ENCODE results near the gene CBFA2T3.

CBFA2T3 gene

DNA sequence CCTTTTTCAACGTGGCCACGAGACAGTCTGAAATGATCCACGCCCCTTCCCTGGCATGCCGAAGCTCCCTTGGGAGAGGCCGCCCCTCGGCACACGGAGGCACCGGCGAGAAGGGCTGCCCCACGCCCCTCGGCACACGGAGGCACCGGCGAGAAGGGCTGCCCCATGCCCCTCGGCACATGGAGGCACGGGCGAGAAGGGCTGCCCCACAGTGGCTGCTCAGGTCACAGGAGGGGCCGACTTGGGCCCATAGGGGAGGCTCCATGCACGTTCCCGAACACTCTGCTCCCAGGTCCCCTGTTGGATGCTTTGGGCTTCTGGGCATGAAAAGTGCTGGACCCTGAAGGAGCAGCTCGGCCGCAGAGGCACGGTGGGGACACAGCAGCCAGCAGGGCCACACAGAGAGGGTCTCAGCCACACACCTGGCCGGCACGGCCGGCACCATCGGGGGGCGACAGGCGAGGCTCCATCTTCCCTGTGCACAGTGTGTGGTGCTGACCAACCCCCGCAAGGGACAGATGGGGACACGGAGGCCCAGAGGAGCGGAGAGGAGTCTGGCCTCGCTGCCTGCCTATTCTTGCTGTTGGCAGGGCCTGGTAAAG lies 42.8 kb downstream of the CBFA2T3 start:
- TF ChIP-seq CTCF (IDR thresholded peaks at IDR 0.05; ENCODE audit: unreplicated experiment in 3 of 3): no peak
- no peak overlapping the region for H3K4me3 Mint-ChIP-seq
- peaks cover 16% of the 10 kb centered on the region for H3K27me3 Mint-ChIP-seq (ENCODE audit: low read depth)
- no peaks in the 10 kb centered on the region for H3K36me3 Mint-ChIP-seq (ENCODE audit: low read depth)
- no peak overlapping the region for H3K27ac Mint-ChIP-seq
- no peaks in the 10 kb centered on the region for H3K9me3 Mint-ChIP-seq
- peaks cover 10% of the 10 kb centered on the region for H3K4me1 Mint-ChIP-seq

- H3K4me3 Mint-ChIP-seq: no peak overlapping the region
- peaks cover 13% of the 10 kb centered on the region for H3K4me1 Mint-ChIP-seq
- no peak for TF ChIP-seq CTCF (IDR thresholded peaks at IDR 0.05; ENCODE audit: unreplicated experiment in 3 of 3)
- no peaks in the 10 kb centered on the region for H3K9me3 Mint-ChIP-seq
- H3K27me3 Mint-ChIP-seq (ENCODE audit: low read depth): peaks cover 9% of the 10 kb centered on the region
- no peak overlapping the region for H3K27ac Mint-ChIP-seq
- H3K36me3 Mint-ChIP-seq (ENCODE audit: low read depth): no peaks in the 10 kb centered on the region
Measured at GRCh38 chr16:88932929-88933328, 44.1 kb downstream of the CBFA2T3 start.

- no peaks in the 10 kb centered on the region for H3K36me3 Mint-ChIP-seq (ENCODE audit: low read depth)
- H3K9me3 Mint-ChIP-seq: no peaks in the 10 kb centered on the region
- no peak overlapping the region for H3K4me3 Mint-ChIP-seq
- TF ChIP-seq CTCF (IDR thresholded peaks at IDR 0.05; ENCODE audit: unreplicated experiment in 3 of 3): no peak
- peaks cover 14% of the 10 kb centered on the region for H3K4me1 Mint-ChIP-seq
- peaks cover 5% of the 10 kb centered on the region for H3K27me3 Mint-ChIP-seq (ENCODE audit: low read depth)
- H3K27ac Mint-ChIP-seq: no peak overlapping the region
Measured at GRCh38 chr16:88931936-88932335, 45.1 kb downstream of the CBFA2T3 start.

DNA sequence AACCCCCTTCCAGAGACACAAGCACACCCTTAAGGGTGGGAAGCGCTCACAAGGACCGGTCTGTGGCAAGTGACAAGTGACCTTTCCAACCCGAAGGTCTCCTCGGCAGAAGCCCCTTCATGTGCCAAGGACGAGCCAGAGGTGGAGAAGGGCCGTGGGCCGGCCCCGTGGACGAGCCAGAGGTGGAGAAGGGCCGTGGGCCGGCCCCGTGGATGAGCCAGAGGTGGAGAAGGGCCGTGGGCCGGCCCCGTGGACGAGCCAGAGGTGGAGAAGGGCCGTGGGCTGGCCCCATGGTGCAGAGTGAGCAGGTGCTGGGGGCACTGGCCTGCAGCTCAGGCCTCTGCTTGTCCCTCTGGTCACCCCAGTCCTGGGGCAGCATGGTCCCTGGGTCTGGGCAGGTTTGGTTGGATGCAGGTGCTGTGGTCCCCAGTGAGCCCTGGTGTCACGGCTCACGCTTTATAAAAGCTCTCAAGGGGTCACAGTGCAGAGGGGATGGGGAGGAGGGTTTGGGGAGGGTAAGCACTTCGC lies 45.6 kb downstream of the CBFA2T3 start:
- no peaks in the 10 kb centered on the region for H3K9me3 Mint-ChIP-seq
- peaks cover 4% of the 10 kb centered on the region for H3K27me3 Mint-ChIP-seq (ENCODE audit: low read depth)
- peaks cover 12% of the 10 kb centered on the region for H3K4me1 Mint-ChIP-seq
- no peak for TF ChIP-seq CTCF (IDR thresholded peaks at IDR 0.05; ENCODE audit: unreplicated experiment in 3 of 3)
- H3K27ac Mint-ChIP-seq: no peak overlapping the region
- no peaks in the 10 kb centered on the region for H3K36me3 Mint-ChIP-seq (ENCODE audit: low read depth)
- no peak overlapping the region for H3K4me3 Mint-ChIP-seq

- no peaks in the 10 kb centered on the region for H3K36me3 Mint-ChIP-seq (ENCODE audit: low read depth)
Measured at GRCh38 chr16:88930716-88931115, 46.3 kb downstream of the CBFA2T3 start.

More at GRCh38 chr16:88930716-88931115, 46.3 kb downstream of the CBFA2T3 start:
- Mint-ChIP-seq H3K4me1 (peaks cover 12% of the 10 kb centered on the region), H3K4me3 (no peak overlapping the region), H3K27ac (no peak overlapping the region), H3K27me3 (ENCODE audit: low read depth) (peaks cover 4% of the 10 kb centered on the region), H3K9me3 (no peaks in the 10 kb centered on the region)
- no peak for TF ChIP-seq CTCF (IDR thresholded peaks at IDR 0.05; ENCODE audit: unreplicated experiment in 3 of 3)

All from nephron (organoid).